ENCODE results near the gene AEN.

The AEN gene

DNA sequence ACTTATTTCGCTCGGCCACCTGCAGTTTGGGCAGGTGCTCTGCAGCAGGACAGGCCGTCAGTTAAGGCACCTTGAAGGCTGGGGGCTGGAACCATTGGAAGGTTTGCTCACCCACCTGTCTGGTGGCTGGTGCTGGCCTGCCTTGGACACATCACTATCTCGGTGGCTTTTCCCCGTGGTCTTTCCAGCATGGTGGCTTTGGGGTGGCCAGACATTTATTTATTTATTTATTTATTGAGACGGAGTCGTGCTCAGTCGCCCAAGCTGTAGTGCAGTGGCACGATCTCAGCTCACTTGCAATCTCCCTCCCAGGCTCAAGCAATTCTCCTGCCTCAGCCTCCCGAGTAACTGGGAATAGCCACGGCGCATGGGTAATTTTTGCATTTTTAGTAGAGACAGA lies 29.4 kb downstream of the AEN start:
- no peaks in the 10 kb centered on the region for H3K9me3 ChIP-seq
- peaks cover 29 to 49% of the 10 kb centered on the region in 2 experiments for H3K4me1 ChIP-seq (ENCODE audit: control insufficient read depth in 1 of 2, insufficient read depth in 1 of 2, low read depth in 1 of 2, low read length in 1 of 2)
- H3K27me3 ChIP-seq, result no peaks in the 10 kb centered on the region
- TF ChIP-seq, protein P1, sequence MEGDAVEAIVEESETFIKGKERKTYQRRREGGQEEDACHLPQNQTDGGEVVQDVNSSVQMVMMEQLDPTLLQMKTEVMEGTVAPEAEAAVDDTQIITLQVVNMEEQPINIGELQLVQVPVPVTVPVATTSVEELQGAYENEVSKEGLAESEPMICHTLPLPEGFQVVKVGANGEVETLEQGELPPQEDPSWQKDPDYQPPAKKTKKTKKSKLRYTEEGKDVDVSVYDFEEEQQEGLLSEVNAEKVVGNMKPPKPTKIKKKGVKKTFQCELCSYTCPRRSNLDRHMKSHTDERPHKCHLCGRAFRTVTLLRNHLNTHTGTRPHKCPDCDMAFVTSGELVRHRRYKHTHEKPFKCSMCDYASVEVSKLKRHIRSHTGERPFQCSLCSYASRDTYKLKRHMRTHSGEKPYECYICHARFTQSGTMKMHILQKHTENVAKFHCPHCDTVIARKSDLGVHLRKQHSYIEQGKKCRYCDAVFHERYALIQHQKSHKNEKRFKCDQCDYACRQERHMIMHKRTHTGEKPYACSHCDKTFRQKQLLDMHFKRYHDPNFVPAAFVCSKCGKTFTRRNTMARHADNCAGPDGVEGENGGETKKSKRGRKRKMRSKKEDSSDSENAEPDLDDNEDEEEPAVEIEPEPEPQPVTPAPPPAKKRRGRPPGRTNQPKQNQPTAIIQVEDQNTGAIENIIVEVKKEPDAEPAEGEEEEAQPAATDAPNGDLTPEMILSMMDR (IDR thresholded peaks at IDR 0.05), result no peak
- H3K27ac ChIP-seq, result peak overlapping the region; percentile 59
- H3K4me3 ChIP-seq (ENCODE audit: low read depth in 1 of 2, low read length in 1 of 2), result no peak overlapping the region
- H3K36me3 ChIP-seq, result peaks cover 93% of the 10 kb centered on the region

- Histone ChIP-seq H3K9me3 (no peaks in the 10 kb centered on the region), H3K4me1 (ENCODE audit: control insufficient read depth in 1 of 2, insufficient read depth in 1 of 2, low read depth in 1 of 2, low read length in 1 of 2) (peaks cover 36 to 54% of the 10 kb centered on the region in 2 experiments), H3K4me3 (ENCODE audit: low read depth in 1 of 2, low read length in 1 of 2) (no peak overlapping the region), H3K36me3 (peaks cover 86% of the 10 kb centered on the region), H3K27me3 (no peaks in the 10 kb centered on the region), H3K27ac (peak overlapping the region; percentile 59)
- TF ChIP-seq, protein P1 (IDR thresholded peaks at IDR 0.05), result no peak
These were observed 30.1 kb downstream of the AEN start for GRCh38 chr15:88651136-88651732.

DNA sequence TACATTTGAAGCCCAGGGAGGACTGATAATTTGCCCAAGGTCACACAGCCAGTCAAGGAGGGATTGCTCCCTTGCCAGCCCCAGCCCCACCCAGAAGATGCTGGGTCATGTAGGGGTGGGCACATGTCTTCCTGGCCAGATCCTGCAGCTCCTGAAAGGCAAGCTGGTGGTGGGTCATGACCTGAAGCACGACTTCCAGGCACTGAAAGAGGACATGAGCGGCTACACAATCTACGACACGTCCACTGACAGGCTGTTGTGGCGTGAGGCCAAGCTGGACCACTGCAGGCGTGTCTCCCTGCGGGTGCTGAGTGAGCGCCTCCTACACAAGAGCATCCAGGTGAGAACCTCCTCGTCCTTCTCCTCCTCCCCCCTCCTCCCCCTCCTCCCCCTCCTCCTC lies 30.8 kb downstream of the AEN start:
- no peak overlapping the region for H3K4me3 ChIP-seq (ENCODE audit: low read depth in 1 of 2, low read length in 1 of 2)
- TF ChIP-seq, protein P1 (IDR thresholded peaks at IDR 0.05), result no peak
- no peaks in the 10 kb centered on the region for H3K9me3 ChIP-seq
- H3K36me3 ChIP-seq, result peaks cover 81% of the 10 kb centered on the region
- H3K4me1 ChIP-seq (ENCODE audit: control insufficient read depth in 1 of 2, insufficient read depth in 1 of 2, low read depth in 1 of 2, low read length in 1 of 2), result peaks cover 43 to 57% of the 10 kb centered on the region in 2 experiments
- no peaks in the 10 kb centered on the region for H3K27me3 ChIP-seq
- peak overlapping the region; percentile 59 for H3K27ac ChIP-seq

DNA sequence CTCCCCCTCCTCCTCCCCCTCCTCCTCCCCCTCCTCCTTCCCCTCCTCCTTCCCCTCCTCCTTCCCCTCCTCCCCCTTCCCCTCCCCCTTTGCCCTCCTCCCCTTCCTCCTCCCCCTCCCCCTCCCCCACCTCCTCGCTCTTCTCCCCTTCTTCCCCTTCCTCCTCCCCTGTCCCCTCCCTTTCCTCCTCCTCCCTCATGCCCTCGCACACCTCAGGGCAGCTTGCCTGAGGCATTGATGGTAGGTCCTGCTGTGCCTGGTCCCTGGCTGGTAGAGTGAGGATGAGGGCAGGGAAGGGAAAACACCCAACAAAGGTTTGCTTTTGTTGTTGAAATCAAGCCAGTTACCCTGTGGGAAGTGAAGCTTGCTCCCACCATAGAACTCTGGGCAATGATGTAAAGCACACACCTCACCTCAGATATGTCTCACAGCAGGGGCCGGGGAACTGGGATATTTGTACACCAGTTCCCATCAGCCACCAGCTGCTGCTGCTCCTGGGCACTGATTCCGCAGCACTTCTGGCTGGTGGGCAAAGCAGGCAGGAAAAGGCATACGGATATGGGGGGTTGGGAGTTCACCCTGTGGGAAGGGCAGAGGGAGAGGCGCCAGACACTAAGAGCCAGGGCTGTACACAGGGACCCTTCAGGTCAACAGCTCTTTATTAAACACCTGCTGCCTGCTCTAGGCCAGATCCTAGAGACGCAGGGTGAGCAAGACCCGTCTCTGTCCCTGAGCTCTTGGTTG lies 31.5 kb downstream of the AEN start:
- Histone ChIP-seq H3K27ac (peak overlapping the region; percentile 92), H3K27me3 (no peaks in the 10 kb centered on the region), H3K4me3 (ENCODE audit: low read depth in 1 of 2, low read length in 1 of 2) (no peak overlapping the region), H3K36me3 (peaks cover 75% of the 10 kb centered on the region), H3K9me3 (no peaks in the 10 kb centered on the region), H3K4me1 (ENCODE audit: control insufficient read depth in 1 of 2, insufficient read depth in 1 of 2, low read depth in 1 of 2, low read length in 1 of 2) (peaks cover 50 to 64% of the 10 kb centered on the region in 2 experiments)
- TF ChIP-seq, protein P1 (IDR thresholded peaks at IDR 0.05), result no peak

DNA sequence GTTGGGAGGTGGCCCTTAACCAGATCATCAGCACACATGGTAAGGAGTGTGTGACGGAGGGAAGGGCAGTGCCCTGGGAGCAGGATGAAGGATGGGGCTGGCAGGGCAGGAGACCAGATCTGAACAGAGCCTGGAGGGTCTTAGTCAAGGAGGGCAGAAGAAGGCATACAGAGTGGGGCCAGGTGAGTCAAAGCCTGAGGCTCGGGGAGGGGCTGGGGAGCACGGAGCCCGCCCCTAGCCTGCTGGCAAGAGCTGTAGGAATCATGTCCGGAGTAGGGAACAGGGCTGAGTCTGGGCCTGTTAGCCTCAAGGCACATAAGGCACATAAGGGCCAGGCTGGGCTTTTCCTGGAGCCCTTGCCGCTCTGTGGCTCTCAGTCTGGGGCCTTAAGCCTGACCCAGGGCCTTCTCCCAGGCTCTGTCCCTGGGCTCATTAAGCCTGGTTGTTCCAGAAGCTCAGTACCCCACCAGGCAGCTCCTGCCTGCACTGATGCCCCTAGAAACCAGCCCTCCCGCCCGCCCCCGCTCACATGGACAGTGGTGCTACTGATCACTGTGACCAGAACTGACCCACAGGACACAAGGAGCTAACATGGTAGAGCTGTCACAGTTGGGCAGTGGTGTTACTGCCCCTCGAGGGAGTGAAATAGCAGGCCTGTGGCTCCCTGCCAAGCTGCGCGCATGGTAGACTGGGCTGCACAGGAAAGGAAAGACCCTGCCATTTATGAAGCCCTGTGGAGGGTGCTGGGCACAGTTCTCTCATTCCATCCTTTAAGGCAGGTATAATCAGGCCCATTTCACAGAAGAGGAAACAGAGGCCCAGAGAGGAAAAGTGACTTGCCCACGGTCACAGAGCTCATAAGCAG lies 32.3 kb downstream of the AEN start:
- Histone ChIP-seq H3K36me3 (peaks cover 67% of the 10 kb centered on the region), H3K9me3 (no peaks in the 10 kb centered on the region), H3K4me3 (ENCODE audit: low read depth in 1 of 2, low read length in 1 of 2) (no peak overlapping the region), H3K4me1 (ENCODE audit: control insufficient read depth in 1 of 2, insufficient read depth in 1 of 2, low read depth in 1 of 2, low read length in 1 of 2) (peaks cover 50 to 66% of the 10 kb centered on the region in 2 experiments), H3K27ac (peak overlapping the region; percentile 92), H3K27me3 (no peaks in the 10 kb centered on the region)
- TF ChIP-seq, protein P1 (IDR thresholded peaks at IDR 0.05), result no peak
